Measurements from ENCODE around the gene CDC42BPB.

GRCh38 chr14:102900631-102901571 is 156.4 kb downstream of the CDC42BPB start:
- TF ChIP-seq ELF4 (IDR thresholded peaks at IDR 0.05) (no peak), L3MBTL2 (conservative IDR thresholded peaks at IDR 0.05) (no peak), SP1 (IDR thresholded peaks at IDR 0.05) (no peak), TARDBP (IDR thresholded peaks at IDR 0.05) (no peak), SUZ12 (IDR thresholded peaks at IDR 0.05) (no peak), ARNT (IDR thresholded peaks at IDR 0.05) (no peak), FOXA1 (IDR thresholded peaks at IDR 0.05) (no peak)
